ENCODE measurements around the gene LAMA1. TPM values are rescaled to one million over a fixed set of nuclear protein-coding genes. Genes with fewer than 3 reads are reported as not detected.

The LAMA1 gene
- total and polyA plus RNA-seq, 2 donors (not counting 3 experiments of a cell fraction or from before 2014, with no cell fraction given) = 0.04 TPM; not detected in 1

GRCh38 chr18:6923220-6923619, 194.4 kb downstream of the LAMA1 start:
- POLR2A ChIA-PET = no interaction called here
- Histone ChIP-seq H3K4me3 (replicated peaks in 1 of 3; ENCODE audit: insufficient read depth in 1 of 3, low read depth in 1 of 3, low read length in 3 of 3) (no peak overlapping the region), H3K79me2 (ENCODE audit: control insufficient read depth, insufficient read depth, low read length) (no peaks in the 10 kb centered on the region), H3K9me1 (replicated peaks; ENCODE audit: control insufficient read depth, extremely low read depth, insufficient read depth, low read length) (no peaks in the 10 kb centered on the region), H3K27ac (ENCODE audit: insufficient read depth, low read depth, low read length) (no peak overlapping the region), H3K4me2 (ENCODE audit: insufficient read depth, low read length) (no peak overlapping the region), H2AFZ (ENCODE audit: low read depth, low read length) (no peak overlapping the region), H3K36me3 (ENCODE audit: control insufficient read depth in 2 of 2, extremely low read depth in 1 of 2, insufficient read depth in 2 of 2, low read length in 2 of 2) (no peaks in the 10 kb centered on the region), H3K9ac (replicated peaks; ENCODE audit: extremely low read depth, insufficient read depth, low read length) (no peak overlapping the region), H4K20me1 (replicated peaks; ENCODE audit: control insufficient read depth, extremely low read depth, insufficient read depth, low read length) (no peaks in the 10 kb centered on the region), H3K4me1 (ENCODE audit: control insufficient read depth, extremely low read depth, insufficient read depth, low read length) (no peaks in the 10 kb centered on the region), H3K9me3 (replicated peaks; ENCODE audit: control insufficient read depth, insufficient read depth, low read length) (no peaks in the 10 kb centered on the region), H3K27me3 (ENCODE audit: control insufficient read depth in 2 of 2, insufficient read depth in 2 of 2, low read length in 2 of 2) (no peaks in the 10 kb centered on the region)
- CTCF ChIA-PET = interaction anchor here (1.2 kb wide), 1 partner anchor 402 kb away, joined by 3 read pairs; no protein-coding TSS in a partner anchor
- no TSS peak for BruUV-seq (replicated peaks)
- FAIRE-seq (no peak), DNase-seq (ENCODE audit: low read depth, low spot score) (no peak)
- no peak for TF ChIP-seq FOS (IDR thresholded peaks at IDR 0.05; ENCODE audit: borderline replicate concordance, insufficient read depth, low read length)
- TF ChIP-seq POLR2AphosphoS5 (IDR thresholded peaks at IDR 0.05; ENCODE audit: insufficient read depth, low read depth, low read length) = no peak
- no peak for TF ChIP-seq GATA2 (IDR thresholded peaks at IDR 0.05; ENCODE audit: insufficient read depth, insufficient read length, low read depth, low read length)
- no peak for TF ChIP-seq POLR2A (IDR thresholded peaks at IDR 0.05; ENCODE audit: low read depth, low read length)
- no peak for TF ChIP-seq MAX (IDR thresholded peaks at IDR 0.05; ENCODE audit: insufficient read depth, insufficient read length)
- TF ChIP-seq MYC (IDR thresholded peaks at IDR 0.05; ENCODE audit: low read depth, low read length) = no peak
- TF ChIP-seq JUN (IDR thresholded peaks at IDR 0.05; ENCODE audit: borderline replicate concordance, insufficient read depth, insufficient read length, low read depth) = no peak
- TF ChIP-seq CTCF (IDR thresholded peaks at IDR 0.05; ENCODE audit: extremely low read depth in 1 of 2, insufficient read depth in 1 of 2, low read depth in 1 of 2, low read length in 2 of 2) = no peak
- no peak for TF ChIP-seq EZH2 (IDR thresholded peaks at IDR 0.05; ENCODE audit: borderline replicate concordance, low read depth, low read length, severe bottlenecking)
- intact Hi-C loops (cut with micrococcal nuclease) (no loop called here), dilution Hi-C loops (cut with MboI; ENCODE audit: extremely low pct_ligation_motif_present, low sequenced_read_pairs) (no loop called here)

Data from endothelial cell of umbilical vein (primary cell).